Measurements from ENCODE around the gene IL21R. TPM values are rescaled to one million over a fixed set of nuclear protein-coding genes. Genes with fewer than 3 reads are reported as not detected.
"Not testable (repeated sequence)": the region's sequence is repeated elsewhere in the genome, so short reads cannot be mapped to it uniquely, and the experiment has no call there.

IL21R gene
- total RNA-seq, 1 experiment from 2014 or later, result 3.8 TPM

DNA sequence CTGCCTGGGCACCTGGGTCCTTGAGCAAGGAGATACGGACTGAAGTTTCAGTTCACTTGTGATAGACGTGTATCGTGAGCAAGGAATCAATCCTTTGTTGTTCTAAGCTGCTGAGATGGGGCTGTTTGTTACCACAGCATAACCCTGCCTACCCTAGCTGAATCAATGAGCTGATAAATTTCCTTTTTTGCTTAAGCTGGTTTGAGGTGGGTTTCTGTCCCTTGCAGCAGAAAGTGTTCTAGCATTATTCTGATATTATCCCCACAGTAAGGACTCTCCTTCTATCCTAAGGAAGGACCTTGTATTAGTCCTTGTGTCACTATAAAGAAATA lies 51.5 kb downstream of the IL21R start:
- H3K9me2 ChIP-seq (ENCODE audit: insufficient read depth), result no peaks in the 10 kb centered on the region
- H3F3A ChIP-seq (ENCODE audit: insufficient read depth, low read depth), result no peaks in the 10 kb centered on the region
- POLR2A ChIA-PET (ENCODE audit: unreplicated experiment), result no interaction called here
- H3K4me1 ChIP-seq (replicated peaks; ENCODE audit: insufficient read depth), result no peaks in the 10 kb centered on the region
- BruUV-seq (replicated peaks), result no TSS peak
- no peaks in the 10 kb centered on the region for H3K36me3 ChIP-seq (ENCODE audit: low read depth)
- no peaks in the 10 kb centered on the region for H4K20me1 ChIP-seq (ENCODE audit: insufficient read depth)
- TF ChIP-seq CTCF (conservative IDR thresholded peaks at IDR 0.05) (no peak), EZH2 (IDR thresholded peaks at IDR 0.05; ENCODE audit: low read depth) (no peak)
- H3K4me2 ChIP-seq, result no peak overlapping the region
- no peak for DNase-seq
- peaks cover 18% of the 10 kb centered on the region for H3K27me3 ChIP-seq (ENCODE audit: insufficient read depth, low read depth)
- CTCF ChIA-PET, result interaction anchor here (0.9 to 1.2 kb wide), 2 partner anchors 86 to 274 kb away, joined by 3 to 6 read pairs; no protein-coding TSS in a partner anchor
- no peak overlapping the region for H3K27ac ChIP-seq
- H2AFZ ChIP-seq, result no peak overlapping the region
- intact Hi-C loops (cut with micrococcal nuclease; ENCODE audit: unreplicated experiment), result no loop called here
- H3K4me3 ChIP-seq, result no peak overlapping the region
- H3K9me3 ChIP-seq (ENCODE audit: insufficient read depth, low read depth), result no peaks in the 10 kb centered on the region
- H3K79me2 ChIP-seq (ENCODE audit: low read depth), result no peaks in the 10 kb centered on the region

DNA sequence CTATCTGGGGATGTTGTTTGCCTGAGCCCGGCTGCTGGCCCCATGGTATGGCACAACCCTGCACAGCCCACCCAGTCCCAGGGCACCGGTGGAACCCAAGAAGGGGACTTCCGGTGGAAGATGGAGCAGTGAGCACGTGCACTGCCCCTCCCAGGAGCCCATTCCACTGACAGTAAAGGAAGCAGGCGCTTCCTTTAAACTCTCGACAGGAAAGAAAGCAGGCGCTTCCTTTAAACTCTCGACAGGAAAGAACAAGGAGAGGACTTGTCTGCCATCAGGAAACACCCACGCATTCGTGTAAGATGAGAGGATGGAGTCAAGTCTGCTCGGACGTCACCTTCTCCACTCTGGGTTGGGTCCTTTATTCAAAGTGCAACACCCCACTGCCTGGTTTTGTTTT lies 53.7 kb downstream of the IL21R start:
- Histone ChIP-seq H3K27me3 (ENCODE audit: insufficient read depth, low read depth) (peaks cover 9% of the 10 kb centered on the region), H3K36me3 (ENCODE audit: low read depth) (no peaks in the 10 kb centered on the region), H3K9me3 (ENCODE audit: insufficient read depth, low read depth) (no peaks in the 10 kb centered on the region), H3K4me2 (no peak overlapping the region), H3K27ac (no peak overlapping the region), H4K20me1 (ENCODE audit: insufficient read depth) (no peaks in the 10 kb centered on the region), H2AFZ (no peak overlapping the region), H3K4me1 (replicated peaks; ENCODE audit: insufficient read depth) (no peaks in the 10 kb centered on the region), H3K9me2 (ENCODE audit: insufficient read depth) (no peaks in the 10 kb centered on the region), H3K79me2 (ENCODE audit: low read depth) (no peaks in the 10 kb centered on the region), H3F3A (ENCODE audit: insufficient read depth, low read depth) (0 out of 2 replicates have a peak, but pooled peaks cover 4% of the 10 kb centered on the region), H3K4me3 (no peak overlapping the region)
- no peak for DNase-seq
- intact Hi-C loops (cut with micrococcal nuclease; ENCODE audit: unreplicated experiment), result no loop called here
- TF ChIP-seq EZH2 (IDR thresholded peaks at IDR 0.05; ENCODE audit: low read depth) (no peak), CTCF (conservative IDR thresholded peaks at IDR 0.05) (no peak)
- no TSS peak for BruUV-seq (replicated peaks)
- ChIA-PET POLR2A (ENCODE audit: unreplicated experiment) (no interaction called here), CTCF (interaction anchor here (0.6 kb wide), 1 partner anchor 346 kb away, joined by 6 read pairs; no protein-coding TSS in a partner anchor)

- DNase-seq; H3K4me1 ChIP-seq (replicated peaks; ENCODE audit: insufficient read depth); H3K4me3 ChIP-seq; H3K79me2 ChIP-seq (ENCODE audit: low read depth); H2AFZ ChIP-seq; H3K9me2 ChIP-seq (ENCODE audit: insufficient read depth); H3K36me3 ChIP-seq (ENCODE audit: low read depth); H3K4me2 ChIP-seq; H4K20me1 ChIP-seq (ENCODE audit: insufficient read depth); H3F3A ChIP-seq (ENCODE audit: insufficient read depth, low read depth); H3K27ac ChIP-seq; H3K27me3 ChIP-seq (ENCODE audit: insufficient read depth, low read depth); H3K9me3 ChIP-seq (ENCODE audit: insufficient read depth, low read depth); CTCF ChIA-PET: not testable (repeated sequence)
- intact Hi-C loops (cut with micrococcal nuclease; ENCODE audit: unreplicated experiment), result loop anchor here (1.0 kb wide), 3 partner anchors 222 to 302 kb away; no protein-coding TSS in a partner anchor
- POLR2A ChIA-PET (ENCODE audit: unreplicated experiment), result interaction anchor here (0.6 kb wide), 1 partner anchor 297 kb away, joined by 4 read pairs; no protein-coding TSS in a partner anchor
- BruUV-seq (replicated peaks), result TSS peak; percentile 16
Measured at GRCh38 chr16:27457605-27457900, 55.6 kb downstream of the IL21R start.

DNA sequence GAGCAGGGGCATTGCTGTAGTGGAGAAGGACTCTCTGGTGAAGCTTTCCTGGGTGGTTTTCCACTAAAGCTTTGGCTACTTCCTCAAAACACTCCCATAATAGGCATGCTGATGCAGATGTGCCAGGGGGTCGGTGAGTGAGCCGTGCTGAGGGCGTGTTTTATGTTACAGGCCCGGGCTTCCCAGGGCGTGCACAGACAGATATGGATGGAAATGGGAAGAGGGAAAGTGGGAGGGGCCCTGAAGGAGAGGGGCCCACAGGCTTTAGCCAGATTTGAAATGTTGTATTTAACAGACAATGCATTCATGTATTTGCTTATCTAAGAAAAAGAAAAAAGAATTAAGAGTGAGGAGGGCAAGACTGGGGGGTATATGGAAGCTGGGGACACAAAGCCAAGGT lies 56.3 kb downstream of the IL21R start:
- Histone ChIP-seq H3K27me3 (ENCODE audit: insufficient read depth, low read depth) (peaks cover 3% of the 10 kb centered on the region; the same call in 1 of the 2 replicates), H3K27ac (no peak overlapping the region), H2AFZ (no peak overlapping the region), H3K36me3 (ENCODE audit: low read depth) (no peaks in the 10 kb centered on the region), H3K9me2 (ENCODE audit: insufficient read depth) (no peaks in the 10 kb centered on the region), H3K4me1 (replicated peaks; ENCODE audit: insufficient read depth) (no peaks in the 10 kb centered on the region), H3K4me3 (no peak overlapping the region), H3K9me3 (ENCODE audit: insufficient read depth, low read depth) (no peaks in the 10 kb centered on the region), H3K79me2 (ENCODE audit: low read depth) (no peaks in the 10 kb centered on the region), H3K4me2 (no peak overlapping the region), H4K20me1 (ENCODE audit: insufficient read depth) (no peaks in the 10 kb centered on the region; the same call in 1 of the 2 replicates), H3F3A (ENCODE audit: insufficient read depth, low read depth) (0 out of 2 replicates have a peak, but pooled peaks cover 4% of the 10 kb centered on the region)
- POLR2A ChIA-PET (ENCODE audit: unreplicated experiment), result interaction anchor here (0.6 kb wide), 2 partner anchors 254 to 298 kb away, joined by 4 to 5 read pairs; no protein-coding TSS in a partner anchor
- no peak for TF ChIP-seq CTCF (conservative IDR thresholded peaks at IDR 0.05)
- no peak for TF ChIP-seq EZH2 (IDR thresholded peaks at IDR 0.05; ENCODE audit: low read depth)
- intact Hi-C loops (cut with micrococcal nuclease; ENCODE audit: unreplicated experiment), result no loop called here
- CTCF ChIA-PET, result no interaction called here
- DNase-seq, result no peak
- BruUV-seq (replicated peaks), result no TSS peak
